NCI-H2196 treated with DMSO at 0.1 percent for 48 hours (cell line): ENCODE measurements around the gene EEF1B2.
"Not testable (repeated sequence)": the region's sequence is repeated elsewhere in the genome, so short reads cannot be mapped to it uniquely, and the experiment has no call there.

Experiments
- DNase-seq: peaks from one replicate; lab custom pipeline; 2025; ENCODE audit not compliant: unreplicated experiment; lab: John Stamatoyannopoulos, UW

EEF1B2 gene

GRCh38 chr2:206159346-206160124, at the start of gene EEF1B2, which contains the start of gene NDUFS1:
EEF1B2 (plus strand) TSS chr2:206159895; CDS start chr2:206159980, 85 bp downstream.
NDUFS1 (minus strand) TSS chr2:206159444; CDS start chr2:206153678, 5,766 bp downstream.
- DNase-seq = peak; percentile 95

DNA sequence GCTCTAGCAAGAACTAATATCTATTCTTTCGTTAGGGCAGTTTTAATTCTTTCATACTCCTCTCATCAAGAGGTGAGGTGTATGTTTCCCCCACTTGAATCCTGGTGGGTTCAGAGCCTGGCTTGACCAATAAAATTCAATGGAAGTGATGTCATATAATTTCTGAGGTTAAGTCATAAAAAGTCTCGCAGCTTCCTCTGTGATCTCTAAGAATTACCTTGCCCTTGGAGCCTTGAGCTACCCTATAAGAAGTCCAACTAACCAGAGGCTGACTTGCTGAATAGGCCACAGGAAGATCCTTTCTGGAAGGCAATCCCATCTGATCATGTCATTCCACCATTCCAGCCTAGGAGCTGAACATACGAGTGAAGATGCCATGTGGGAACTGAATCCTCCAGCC, 47.6 kb upstream of the EEF1B2 start:
- no peak for DNase-seq

- no peak for DNase-seq
Observed at GRCh38 chr2:206112846-206113547, 46.7 kb upstream of the EEF1B2 start.

- no peak for DNase-seq
Observed at GRCh38 chr2:206115026-206115578, 44.6 kb upstream of the EEF1B2 start.

GRCh38 chr2:206116278-206116677, 43.4 kb upstream of the EEF1B2 start:
- no peak for DNase-seq

GRCh38 chr2:206122569-206122968, 37.1 kb upstream of the EEF1B2 start:
- not testable (repeated sequence) for DNase-seq

DNA sequence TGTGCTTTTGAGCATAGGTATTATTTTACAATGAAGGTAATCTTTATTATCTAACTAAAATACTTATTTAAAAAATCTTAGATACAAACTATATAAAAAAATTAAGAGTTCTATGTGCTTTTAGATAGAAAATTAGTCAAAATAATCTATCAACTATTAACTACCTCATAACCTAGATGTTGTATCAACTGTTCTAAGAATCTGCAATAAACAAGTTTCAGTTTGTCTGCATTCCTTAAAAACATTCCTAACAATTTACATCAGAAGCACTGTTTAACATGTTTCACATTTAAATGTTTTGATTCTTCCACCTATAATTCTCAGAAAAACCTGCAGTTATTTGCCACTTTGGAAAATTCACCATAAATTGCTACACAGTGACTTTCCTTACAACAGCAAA, 33.8 kb upstream of the EEF1B2 start:
- no peak for DNase-seq

GRCh38 chr2:206127656-206128055, 32.0 kb upstream of the EEF1B2 start:
- DNase-seq = no peak

DNA sequence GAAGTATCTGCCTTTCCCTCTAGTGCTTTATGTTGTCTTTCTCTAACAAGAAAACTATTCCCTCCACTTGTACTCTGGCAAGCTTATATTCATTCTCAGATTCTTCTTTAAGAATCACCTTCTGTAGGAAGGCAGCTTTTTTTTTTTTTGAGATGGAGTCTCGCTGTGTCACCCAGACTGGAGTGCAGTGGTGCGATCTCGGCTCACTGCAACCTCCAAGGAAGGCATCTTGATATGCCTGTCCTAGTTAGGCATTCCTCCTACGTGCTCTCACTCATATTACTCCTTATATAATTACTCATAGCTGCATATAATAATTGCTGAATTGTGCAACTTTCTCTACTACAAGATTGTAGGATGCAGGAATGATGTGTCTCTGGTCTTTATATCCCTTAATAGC, 16.2 kb upstream of the EEF1B2 start:
- DNase-seq = no peak

DNA sequence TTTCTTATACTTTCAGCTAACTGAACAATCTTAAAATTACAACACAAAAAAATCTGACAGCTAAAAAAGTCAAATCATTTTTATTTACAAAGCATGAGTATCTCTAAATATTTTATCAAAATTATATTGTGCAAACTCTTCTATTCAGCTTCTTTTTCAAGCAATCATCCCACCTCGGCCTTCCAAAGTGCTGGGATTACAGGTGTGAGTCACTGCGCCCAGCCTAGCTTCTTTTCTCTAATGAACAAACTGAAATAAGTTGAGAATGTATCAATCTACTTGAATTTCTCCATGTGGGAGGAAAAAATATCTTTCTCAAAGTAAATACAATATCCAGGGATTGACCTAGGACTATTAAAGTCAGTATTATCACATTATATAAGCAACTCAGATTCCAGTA, 15.3 kb upstream of the EEF1B2 start:
- no peak for DNase-seq

DNA sequence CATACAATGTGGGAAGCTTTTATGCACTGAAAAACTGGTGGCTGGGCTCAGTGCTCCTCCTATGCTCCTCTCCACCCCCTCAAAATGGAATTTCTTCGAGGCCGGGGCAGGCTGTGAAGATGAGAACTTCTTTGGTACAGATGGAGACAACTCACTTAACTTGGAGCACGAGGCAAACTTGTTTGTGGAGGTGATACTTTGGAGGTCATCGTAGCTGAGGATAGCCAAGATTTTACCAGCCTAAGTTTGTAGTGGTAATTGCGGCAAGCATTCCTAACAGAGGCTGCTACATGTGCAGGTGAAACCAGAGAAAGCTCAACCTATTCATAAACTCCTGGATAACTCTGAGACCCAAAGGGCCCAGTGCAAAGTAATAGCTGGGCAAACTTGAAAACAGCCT, 14.0 kb upstream of the EEF1B2 start:
- DNase-seq = no peak

- DNase-seq = no peak
Observed at GRCh38 chr2:206149330-206149729, 10.4 kb upstream of the EEF1B2 start.

- DNase-seq = no peak
Observed at GRCh38 chr2:206150168-206150567, 9.5 kb upstream of the EEF1B2 start.

DNA sequence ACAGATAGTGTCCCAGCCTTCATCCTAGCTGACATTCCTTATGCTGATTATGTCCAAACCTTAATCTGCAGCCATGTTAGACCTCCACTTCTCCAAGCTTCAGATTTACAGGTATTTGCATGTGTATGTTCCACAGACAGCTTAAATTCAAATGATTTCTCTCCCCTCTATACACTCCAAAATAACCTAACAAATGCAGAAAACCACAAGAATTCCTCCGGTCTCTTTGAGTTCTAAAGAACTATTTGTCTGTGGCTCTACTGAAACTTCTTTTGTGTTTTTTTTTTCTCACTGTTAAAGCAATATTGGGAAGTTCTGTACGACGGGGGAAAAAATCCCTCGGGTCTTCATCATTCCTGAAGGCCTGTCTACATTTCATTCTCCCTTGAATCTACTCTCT, 9.1 kb upstream of the EEF1B2 start:
- DNase-seq = no peak

DNA sequence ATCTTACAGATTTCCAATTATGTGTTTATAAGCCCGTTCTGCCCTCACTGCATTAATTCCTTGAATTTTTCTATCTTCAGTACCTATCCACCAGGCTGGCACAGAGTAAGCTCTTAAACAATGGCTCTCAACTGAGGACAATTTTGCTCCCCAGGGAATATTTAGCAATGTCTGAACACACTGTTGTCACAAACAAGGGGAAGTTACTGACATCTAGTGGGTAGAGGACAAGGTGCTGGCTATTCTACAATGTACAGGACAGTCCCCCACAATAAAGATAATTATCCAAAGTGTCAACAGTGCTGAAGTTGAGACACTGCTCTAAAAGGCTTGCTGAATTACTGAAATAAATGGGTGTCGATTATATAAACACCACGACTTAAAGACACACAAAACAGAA, 5.5 kb upstream of the EEF1B2 start:
- no peak for DNase-seq

DNA sequence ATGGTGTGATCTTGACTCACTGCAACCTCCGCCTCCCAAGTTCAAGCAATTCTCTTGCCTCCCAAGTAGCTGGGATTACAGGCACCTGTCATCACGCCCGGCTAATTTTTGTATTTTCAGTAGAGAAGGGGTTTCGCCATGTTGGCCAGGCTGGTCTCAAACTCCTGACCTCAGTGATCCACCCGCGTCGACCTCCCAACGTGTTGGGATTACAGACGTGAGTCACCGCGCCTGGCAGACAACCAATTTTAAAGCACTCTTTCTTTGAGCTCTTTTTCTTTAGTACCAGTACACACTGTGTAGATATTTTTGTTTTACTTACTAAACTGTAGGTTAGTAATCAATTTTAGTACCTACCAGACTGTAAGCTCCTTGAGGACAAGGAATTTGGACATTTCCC, 2.7 kb upstream of the EEF1B2 start:
- not testable (repeated sequence) for DNase-seq

GRCh38 chr2:206158563-206159345, 941 bp upstream of the EEF1B2 start:
- no peak for DNase-seq

GRCh38 chr2:206160125-206160806, 571 bp downstream of the EEF1B2 start:
- no peak for DNase-seq

DNA sequence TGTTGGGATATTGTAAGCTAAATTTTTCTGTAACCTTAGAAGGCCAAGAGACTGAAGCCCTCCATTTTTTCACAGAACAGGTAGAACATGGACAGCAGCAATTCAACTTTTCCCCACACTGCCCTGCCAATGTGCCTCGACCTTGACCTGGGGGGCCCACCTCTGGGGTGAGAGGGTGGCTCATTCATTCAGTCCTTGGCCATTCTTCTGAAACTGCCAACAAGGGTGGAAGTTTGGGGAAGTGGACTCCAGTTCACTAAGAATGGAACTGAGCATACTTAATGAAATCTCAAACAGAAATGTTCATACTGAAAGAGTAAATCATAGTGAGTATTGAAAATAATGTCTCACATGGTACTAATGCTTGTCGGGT, 1.1 kb downstream of the EEF1B2 start:
- no peak for DNase-seq

- not testable (repeated sequence) for DNase-seq
Observed at GRCh38 chr2:206162401-206162800, 2.7 kb downstream of the EEF1B2 start.
